ENCODE measurements around the gene FBXW5.

The FBXW5 gene

GRCh38 chr9:136944519-136945332 lies at the start of gene FBXW5, which contains the start of gene C8G:
TSS of gene FBXW5 (minus strand) at chr9:136944738. CDS start at chr9:136944083, 655 bp downstream.
TSS of gene C8G (plus strand) at chr9:136945243. CDS start at chr9:136945321, 78 bp downstream.
- peak in 13 of 14 donors; percentile 82 to 97 (median 90) for DNase-seq

GRCh38 chr9:136992819-136993369 lies 48.4 kb upstream of the FBXW5 start:
- no peak for DNase-seq

- peak; percentile 34 to 90 (median 80) for DNase-seq
These were observed 47.7 kb upstream of the FBXW5 start, which contains the start of gene PAXX for GRCh38 chr9:136991993-136992818. TSS of gene PAXX (plus strand) at chr9:136992422. CDS start at chr9:136992444, 22 bp downstream.

- DNase-seq = no peak
These were observed 45.8 kb upstream of the FBXW5 start for GRCh38 chr9:136990242-136990911.

- no peak for DNase-seq
These were observed 44.3 kb upstream of the FBXW5 start for GRCh38 chr9:136988872-136989271.

GRCh38 chr9:136985853-136986252 lies 41.3 kb upstream of the FBXW5 start:
- DNase-seq = no peak

GRCh38 chr9:136985027-136985602 lies 40.6 kb upstream of the FBXW5 start:
- peak in 2 of 14 donors; percentile 26 to 36 for DNase-seq

GRCh38 chr9:136984464-136985026 lies 40.0 kb upstream of the FBXW5 start:
- DNase-seq = no peak

GRCh38 chr9:136983656-136984314 lies 39.2 kb upstream of the FBXW5 start:
- DNase-seq = peak in 1 of 14 donors; percentile 57

- DNase-seq = peak in 3 of 14 donors; percentile 60 to 68 (median 65)
These were observed 38.6 kb upstream of the FBXW5 start for GRCh38 chr9:136983167-136983566.

- DNase-seq = peak in 10 of 14 donors; percentile 57 to 83 (median 76)
These were observed 37.9 kb upstream of the FBXW5 start, which contains the start of gene LCNL1 for GRCh38 chr9:136982232-136983051. TSS of gene LCNL1 (plus strand) at chr9:136982993. CDS start at chr9:136983587, 594 bp downstream.

GRCh38 chr9:136981588-136982231 lies 37.2 kb upstream of the FBXW5 start:
- DNase-seq = peak in 11 of 14 donors; percentile 34 to 83 (median 77)

GRCh38 chr9:136980669-136981478 lies 36.3 kb upstream of the FBXW5 start:
- DNase-seq = peak in 1 of 14 donors; percentile 56

- peak in 1 of 14 donors; percentile 50 for DNase-seq
These were observed 35.4 kb upstream of the FBXW5 start for GRCh38 chr9:136979769-136980587.

- peak in 1 of 14 donors; percentile 34 for DNase-seq
These were observed 34.5 kb upstream of the FBXW5 start for GRCh38 chr9:136978865-136979544.

GRCh38 chr9:136978073-136978864 lies 33.7 kb upstream of the FBXW5 start:
- DNase-seq = peak; percentile 36 to 94 (median 86)

Data from C1 segment of cervical spinal cord (tissue), 14 donors.